Measurements from ENCODE around the gene GKN2.
"Not testable (repeated sequence)": the region's sequence is repeated elsewhere in the genome, so short reads cannot be mapped to it uniquely, and the experiment has no call there.

GKN2 gene

GRCh38 chr2:68917034-68917718 is 35.5 kb downstream of the GKN2 start:
- no peak for DNase-seq

- no peak for DNase-seq
Measured at GRCh38 chr2:68916226-68916625, 36.5 kb downstream of the GKN2 start.

GRCh38 chr2:68915393-68915792 is 37.3 kb downstream of the GKN2 start:
- DNase-seq = no peak

GRCh38 chr2:68913359-68913758 is 39.3 kb downstream of the GKN2 start:
- no peak for DNase-seq

GRCh38 chr2:68912732-68913131 is 40.0 kb downstream of the GKN2 start:
- DNase-seq = peak in 3 of 5 experiments; percentile 13 to 93 (median 31)

GRCh38 chr2:68912111-68912510 is 40.6 kb downstream of the GKN2 start:
- DNase-seq = no peak

- peak in 1 of 5 experiments; percentile 22 for DNase-seq
Measured at GRCh38 chr2:68911709-68912108, 41.0 kb downstream of the GKN2 start.

- DNase-seq = peak in 1 of 5 experiments; percentile 58
Measured at GRCh38 chr2:68911246-68911645, 41.4 kb downstream of the GKN2 start.

GRCh38 chr2:68909793-68910674 is 42.7 kb downstream of the GKN2 start:
- peak in 4 of 5 experiments; percentile 20 to 85 (median 53) for DNase-seq

- peak; percentile 43 to 98 (median 79) for DNase-seq
Measured at GRCh38 chr2:68908392-68908970, 44.2 kb downstream of the GKN2 start.

- DNase-seq = no peak
Measured at GRCh38 chr2:68907920-68908253, 44.8 kb downstream of the GKN2 start.

- peak in 1 of 5 experiments; percentile 21 for DNase-seq
Measured at GRCh38 chr2:68907232-68907919, 45.3 kb downstream of the GKN2 start.

GRCh38 chr2:68906716-68907115 is 46.0 kb downstream of the GKN2 start:
- no peak for DNase-seq

GRCh38 chr2:68905116-68905515 is 47.6 kb downstream of the GKN2 start:
- no peak for DNase-seq

- DNase-seq = peak in 1 of 5 experiments; percentile 20
Measured at GRCh38 chr2:68901561-68901960, 51.1 kb downstream of the GKN2 start.

- DNase-seq = peak in 1 of 5 experiments; percentile 30
Measured at GRCh38 chr2:68901199-68901514, 51.5 kb downstream of the GKN2 start.

GRCh38 chr2:68900496-68901198 is 52.0 kb downstream of the GKN2 start:
- DNase-seq = no peak

- not testable (repeated sequence) for DNase-seq
Measured at GRCh38 chr2:68895981-68896380, 56.7 kb downstream of the GKN2 start.

Data from T-helper 2 cell (primary cell).